ENCODE data around the gene SERPINF2. TPM values are rescaled to one million over a fixed set of nuclear protein-coding genes. Genes with fewer than 3 reads are reported as not detected.

Gene SERPINF2
- total RNA-seq, 1 experiment from 2014 or later, result 59.9 TPM

GRCh38 chr17:1711804-1712203, 30.9 kb upstream of the SERPINF2 start:
- ChIA-PET CTCF (interaction anchor here (0.6 to 1.5 kb wide), 2 partner anchors 43 to 72 kb away, joined by 3 to 4 read pairs; no protein-coding TSS in a partner anchor), POLR2A (interaction anchor here (0.6 to 1.8 kb wide), 3 partner anchors 28 to 145 kb away, joined by 3 to 6 read pairs (median 4); no protein-coding TSS in a partner anchor)
- H3K4me3 Mint-ChIP-seq (ENCODE audit: unreplicated experiment), result peak overlapping the region; percentile 86
- DNase-seq, result no peak
- peak overlapping the region; percentile 95 for H3K27ac Mint-ChIP-seq (ENCODE audit: unreplicated experiment)
- intact Hi-C loops (cut with micrococcal nuclease; ENCODE audit: unreplicated experiment), result loop anchor here (2.0 to 10.0 kb wide), 2 partner anchors 27 to 153 kb away; partner anchors contain the start of gene PRPF8
- H3K36me3 Mint-ChIP-seq (ENCODE audit: insufficient read depth, unreplicated experiment), result peaks cover 65% of the 10 kb centered on the region
- no peaks in the 10 kb centered on the region for H3K27me3 Mint-ChIP-seq (ENCODE audit: insufficient read depth, unreplicated experiment)
- H3K4me1 Mint-ChIP-seq (ENCODE audit: low read depth, unreplicated experiment), result peaks cover 34% of the 10 kb centered on the region
- Histone ChIP-seq H3K4me1 (peaks cover 31% of the 10 kb centered on the region), H3K4me3 (ENCODE audit: low read depth, low read length) (no peak overlapping the region), H3K9me3 (no peaks in the 10 kb centered on the region), H3K27me3 (replicated peaks; ENCODE audit: control insufficient read depth, insufficient read depth, low read length) (no peaks in the 10 kb centered on the region), H3K36me3 (ENCODE audit: control insufficient read depth, insufficient read depth, low read length) (peaks cover 5% of the 10 kb centered on the region)
- TF ChIP-seq CTCF (IDR thresholded peaks at IDR 0.05; ENCODE audit: insufficient read depth in 1 of 2, low read depth in 1 of 2, low read length in 1 of 2, severe bottlenecking in 1 of 2, unreplicated experiment in 1 of 2), result no peak
- no TSS peak for BruUV-seq (replicated peaks)
- H3K9me3 Mint-ChIP-seq (ENCODE audit: unreplicated experiment), result no peaks in the 10 kb centered on the region

DNA sequence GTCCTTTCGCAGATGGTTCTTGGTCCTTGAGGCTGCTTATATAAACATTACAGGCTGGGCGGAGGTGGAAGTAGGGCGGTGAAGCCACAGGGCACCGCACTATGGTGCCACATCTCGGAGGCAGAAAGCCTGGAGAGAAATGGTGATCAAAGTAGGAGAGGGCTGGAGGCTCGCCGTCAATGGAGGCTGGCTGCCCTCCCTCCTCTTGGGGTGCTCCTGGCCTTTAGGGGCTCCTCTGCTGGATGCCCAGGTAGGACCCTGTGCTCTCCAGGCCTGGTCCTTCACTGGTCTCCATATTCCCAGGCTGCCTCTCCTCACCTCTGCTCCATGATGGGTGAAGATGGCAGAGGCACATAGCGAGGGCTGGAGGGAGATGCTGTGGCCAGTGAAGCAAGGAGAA, 30.4 kb upstream of the SERPINF2 start:
- H3K4me3 Mint-ChIP-seq (ENCODE audit: unreplicated experiment), result peak overlapping the region; percentile 86
- POLR2A ChIA-PET, result no interaction called here
- BruUV-seq (replicated peaks), result no TSS peak
- H3K9me3 Mint-ChIP-seq (ENCODE audit: unreplicated experiment), result no peaks in the 10 kb centered on the region
- no peak for DNase-seq
- peak overlapping the region; percentile 95 for H3K27ac Mint-ChIP-seq (ENCODE audit: unreplicated experiment)
- no peaks in the 10 kb centered on the region for H3K9me3 ChIP-seq
- TF ChIP-seq CTCF (IDR thresholded peaks at IDR 0.05; ENCODE audit: insufficient read depth in 1 of 2, low read depth in 1 of 2, low read length in 1 of 2, severe bottlenecking in 1 of 2, unreplicated experiment in 1 of 2), result no peak
- H3K4me3 ChIP-seq (ENCODE audit: low read depth, low read length), result no peak overlapping the region
- intact Hi-C loops (cut with micrococcal nuclease; ENCODE audit: unreplicated experiment), result loop anchor here (10.0 kb wide), 1 partner anchor 153 kb away; no protein-coding TSS in a partner anchor
- CTCF ChIA-PET, result interaction anchor here (0.6 kb wide), 1 partner anchor 24 kb away, joined by 4 read pairs; no protein-coding TSS in a partner anchor
- peaks cover 34% of the 10 kb centered on the region for H3K4me1 Mint-ChIP-seq (ENCODE audit: low read depth, unreplicated experiment)
- peaks cover 5% of the 10 kb centered on the region for H3K36me3 ChIP-seq (ENCODE audit: control insufficient read depth, insufficient read depth, low read length)
- H3K36me3 Mint-ChIP-seq (ENCODE audit: insufficient read depth, unreplicated experiment), result peaks cover 70% of the 10 kb centered on the region
- no peaks in the 10 kb centered on the region for H3K27me3 Mint-ChIP-seq (ENCODE audit: insufficient read depth, unreplicated experiment)
- peaks cover 31% of the 10 kb centered on the region for H3K4me1 ChIP-seq
- no peaks in the 10 kb centered on the region for H3K27me3 ChIP-seq (replicated peaks; ENCODE audit: control insufficient read depth, insufficient read depth, low read length)

DNA sequence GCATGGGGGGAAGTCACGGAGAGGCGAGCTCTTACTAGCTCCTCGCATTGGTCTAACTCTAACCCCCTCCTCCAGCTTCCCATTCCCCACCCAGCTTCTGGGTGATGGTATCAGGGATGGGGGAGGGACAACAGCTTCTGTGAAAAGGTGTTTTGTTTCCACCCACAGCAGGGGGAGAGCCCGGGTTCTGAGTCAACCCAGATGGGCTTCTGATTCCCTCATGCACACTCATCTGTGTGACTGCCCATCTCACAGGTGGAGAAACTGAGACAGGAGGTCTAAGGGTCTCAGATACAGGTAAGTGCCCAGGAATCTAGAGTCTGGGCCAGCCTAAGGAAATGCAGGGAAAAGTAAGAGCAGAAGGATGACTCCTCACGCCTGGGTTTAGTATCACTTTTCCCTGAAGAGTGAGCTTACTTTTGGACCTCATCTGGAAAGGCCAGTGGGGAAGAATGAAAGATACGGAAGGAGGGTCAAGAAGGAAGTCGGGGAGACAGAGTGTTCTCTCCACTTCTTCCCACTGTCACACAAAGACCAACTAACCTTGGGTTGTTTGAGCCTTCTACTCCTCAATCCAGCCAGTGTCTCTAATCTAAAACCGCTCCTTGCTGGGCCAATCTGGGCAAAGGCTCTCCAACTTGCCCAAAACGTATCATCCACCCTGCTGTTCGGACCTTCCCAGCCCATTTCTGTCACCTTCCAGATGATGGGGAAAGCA, 29.4 kb upstream of the SERPINF2 start:
- no peaks in the 10 kb centered on the region for H3K9me3 Mint-ChIP-seq (ENCODE audit: unreplicated experiment)
- peaks cover 43% of the 10 kb centered on the region for H3K4me1 Mint-ChIP-seq (ENCODE audit: low read depth, unreplicated experiment)
- H3K36me3 Mint-ChIP-seq (ENCODE audit: insufficient read depth, unreplicated experiment), result peaks cover 76% of the 10 kb centered on the region
- Histone ChIP-seq H3K4me3 (ENCODE audit: low read depth, low read length) (peak overlapping the region; percentile 94; the same call in 1 of the 2 replicates), H3K36me3 (ENCODE audit: control insufficient read depth, insufficient read depth, low read length) (peaks cover 5% of the 10 kb centered on the region), H3K4me1 (peaks cover 34% of the 10 kb centered on the region), H3K27me3 (replicated peaks; ENCODE audit: control insufficient read depth, insufficient read depth, low read length) (no peaks in the 10 kb centered on the region), H3K9me3 (no peaks in the 10 kb centered on the region)
- ChIA-PET POLR2A (interaction anchor here (0.6 to 2.5 kb wide), 5 partner anchors 11 to 73 kb away, joined by 3 to 20 read pairs (median 3); partner anchors contain the start of genes PRPF8 and WDR81), CTCF (interaction anchor here (0.7 to 2.5 kb wide), 7 partner anchors 9 to 152 kb away, joined by 3 to 28 read pairs (median 5); partner anchors contain the start of genes RPA1 and SMYD4)
- H3K27me3 Mint-ChIP-seq (ENCODE audit: insufficient read depth, unreplicated experiment), result no peaks in the 10 kb centered on the region
- no peak for TF ChIP-seq CTCF (IDR thresholded peaks at IDR 0.05; ENCODE audit: insufficient read depth in 1 of 2, low read depth in 1 of 2, low read length in 1 of 2, severe bottlenecking in 1 of 2, unreplicated experiment in 1 of 2)
- BruUV-seq (replicated peaks), result TSS peak; percentile 34
- intact Hi-C loops (cut with micrococcal nuclease; ENCODE audit: unreplicated experiment), result loop anchor here (10.0 kb wide), 1 partner anchor 151 kb away; no protein-coding TSS in a partner anchor
- DNase-seq, result no peak
- peak overlapping the region; percentile 85 for H3K4me3 Mint-ChIP-seq (ENCODE audit: unreplicated experiment)
- peak overlapping the region; percentile 99 for H3K27ac Mint-ChIP-seq (ENCODE audit: unreplicated experiment)
